HG03520 (cell line): ENCODE results near the gene TNPO2.

Experiments used
- ATAC-seq: cut with Tn5 transposase; IDR thresholded peaks from one replicate; pipeline ENCODE4 v1.9.1; 2021; ENCODE audit warnings: mild to moderate bottlenecking, moderate library complexity; ENCODE audit not compliant: unreplicated experiment

TNPO2 gene

DNA sequence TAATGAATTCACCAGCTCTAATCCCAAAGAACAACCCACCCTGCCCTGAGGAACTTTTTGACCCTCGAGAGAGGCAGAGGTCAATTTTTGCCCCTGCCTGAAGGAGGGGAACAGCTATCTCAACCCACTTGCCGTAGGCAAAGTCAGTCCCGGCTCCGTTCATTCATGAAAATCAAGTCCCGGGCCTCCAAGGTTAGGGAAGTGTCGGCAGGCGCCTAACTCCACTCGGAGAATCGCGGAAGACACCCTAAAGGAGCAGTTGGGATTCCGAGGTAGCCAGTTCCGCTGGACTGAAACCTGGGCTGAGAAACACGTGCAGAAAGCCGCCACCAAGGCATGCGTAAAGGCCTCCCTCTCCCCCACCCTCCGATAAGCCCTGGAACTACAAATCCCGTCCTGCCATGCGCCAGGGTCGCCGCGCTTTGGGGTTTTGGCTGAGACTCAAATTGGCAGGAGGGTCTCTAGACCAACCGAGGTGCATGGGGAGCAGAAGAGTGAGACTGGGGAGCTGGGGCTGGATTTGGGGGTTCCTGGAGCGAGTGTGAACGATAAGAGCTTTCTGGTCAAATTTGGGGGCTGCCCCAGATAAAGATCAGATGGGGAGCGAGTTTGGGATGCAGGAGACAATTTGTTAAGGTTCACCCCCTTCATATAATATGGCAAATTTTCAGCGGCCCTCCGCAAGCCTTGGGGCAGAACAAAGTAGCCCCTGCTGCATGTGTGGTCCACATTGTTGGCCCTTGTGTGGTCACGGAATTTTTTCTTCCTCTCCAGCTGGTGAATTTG is at the start of gene TNPO2:
Gene TNPO2 (minus strand): TSS at position 292 of the 786 bp plus-strand sequence. CDS start 2,955 bp downstream, outside the sequence.
- ATAC-seq = no peak

DNA sequence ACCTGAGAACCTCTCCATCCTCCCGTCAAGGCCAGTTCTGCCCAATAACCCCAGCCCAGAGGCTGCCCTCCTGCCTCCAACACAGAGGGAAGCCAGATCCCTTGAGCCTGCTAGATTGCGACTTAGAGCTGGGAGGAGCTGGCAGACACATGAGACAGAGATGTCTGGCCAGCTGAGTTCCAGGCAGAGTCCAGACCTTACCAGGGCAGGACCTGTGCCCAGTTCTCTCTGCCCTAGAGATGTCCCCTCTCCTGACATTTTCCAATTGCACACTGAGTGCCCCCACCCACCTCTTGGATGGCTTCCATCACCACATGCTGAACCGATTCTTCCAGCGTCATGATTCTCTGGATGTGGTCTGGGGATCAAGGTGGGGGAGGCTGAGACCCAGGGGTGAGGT is 48.6 kb upstream of the TNPO2 start:
- ATAC-seq = no peak

DNA sequence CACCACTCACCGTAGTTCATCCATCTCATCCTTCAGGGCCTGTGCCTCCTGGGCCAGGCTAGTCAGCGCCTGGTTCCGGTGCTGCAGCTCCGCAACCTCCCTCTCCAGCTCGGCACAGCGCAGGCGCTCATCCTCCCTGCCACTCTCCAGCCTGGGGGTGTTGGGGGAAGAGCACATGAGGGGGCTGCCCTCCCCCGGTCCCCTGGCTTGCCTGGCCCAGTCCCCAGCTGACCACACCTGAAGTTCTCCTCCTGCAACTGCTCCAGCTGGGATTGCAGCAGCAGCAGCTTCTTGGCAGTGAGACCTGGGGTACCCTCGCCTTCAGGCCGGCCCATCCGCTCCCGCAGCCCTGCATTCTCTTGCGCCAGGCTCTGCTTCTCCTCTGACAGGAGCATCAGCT is 47.2 kb upstream of the TNPO2 start:
- no peak for ATAC-seq

DNA sequence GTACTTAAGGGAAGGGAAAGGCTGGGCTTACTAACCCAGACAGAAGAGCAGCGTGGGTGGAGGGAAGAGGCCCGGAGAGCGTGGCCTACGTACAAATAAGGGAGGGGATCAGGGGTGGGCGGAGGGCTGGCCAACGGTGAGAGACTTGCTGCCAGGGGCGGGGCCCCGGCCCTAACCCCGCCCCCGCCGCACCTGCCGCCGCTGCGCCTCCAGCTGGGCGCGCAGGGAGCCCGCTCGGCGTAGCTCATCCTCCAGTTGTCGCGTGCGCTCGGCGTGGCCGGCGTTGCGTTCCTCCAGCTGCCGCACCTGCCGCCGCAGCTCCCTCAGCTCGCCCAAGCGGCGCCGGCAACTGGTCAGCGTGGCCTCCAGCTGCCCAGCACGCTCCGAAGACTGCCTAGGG is 46.0 kb upstream of the TNPO2 start:
- ATAC-seq = no peak

DNA sequence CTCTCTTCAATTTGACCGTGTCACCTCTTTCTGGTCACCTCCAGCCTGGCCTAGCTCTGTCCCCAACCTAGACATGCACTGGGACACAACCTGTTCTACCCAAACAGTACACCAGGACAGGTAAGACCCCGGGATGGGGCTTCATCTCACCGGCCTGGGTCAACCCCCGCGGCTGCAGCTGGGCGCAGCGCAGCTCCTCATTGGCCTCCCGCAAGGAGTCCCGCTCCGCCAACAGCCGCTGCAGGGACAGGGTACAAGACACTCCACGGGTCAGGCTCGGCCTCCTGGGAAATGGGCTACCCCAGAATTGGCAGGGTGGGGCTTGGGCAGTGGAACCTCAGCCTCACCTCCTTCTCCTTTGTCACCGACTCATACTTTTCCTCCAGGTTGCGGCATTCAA is 43.9 kb upstream of the TNPO2 start:
- ATAC-seq = no peak

DNA sequence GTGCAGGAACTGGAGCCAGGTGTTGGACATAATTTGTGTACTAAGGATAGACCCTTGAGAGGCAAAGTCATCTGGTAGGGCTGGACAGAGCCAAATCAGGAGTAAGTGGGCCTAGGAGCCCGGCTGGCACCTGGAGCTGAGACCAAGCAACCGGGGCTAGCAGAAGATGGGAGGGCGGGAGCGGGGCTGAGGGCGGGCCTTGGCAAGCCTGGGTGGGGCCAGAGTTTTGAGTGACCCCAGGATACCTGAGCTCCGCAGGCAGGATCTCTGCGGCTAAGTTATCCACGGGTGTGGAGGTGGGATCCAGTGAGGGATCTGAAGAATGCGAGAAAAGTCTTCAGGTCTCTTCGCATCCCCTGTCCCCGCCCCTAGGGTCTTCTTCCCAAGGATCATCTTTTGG is 43.4 kb upstream of the TNPO2 start:
- no peak for ATAC-seq

DNA sequence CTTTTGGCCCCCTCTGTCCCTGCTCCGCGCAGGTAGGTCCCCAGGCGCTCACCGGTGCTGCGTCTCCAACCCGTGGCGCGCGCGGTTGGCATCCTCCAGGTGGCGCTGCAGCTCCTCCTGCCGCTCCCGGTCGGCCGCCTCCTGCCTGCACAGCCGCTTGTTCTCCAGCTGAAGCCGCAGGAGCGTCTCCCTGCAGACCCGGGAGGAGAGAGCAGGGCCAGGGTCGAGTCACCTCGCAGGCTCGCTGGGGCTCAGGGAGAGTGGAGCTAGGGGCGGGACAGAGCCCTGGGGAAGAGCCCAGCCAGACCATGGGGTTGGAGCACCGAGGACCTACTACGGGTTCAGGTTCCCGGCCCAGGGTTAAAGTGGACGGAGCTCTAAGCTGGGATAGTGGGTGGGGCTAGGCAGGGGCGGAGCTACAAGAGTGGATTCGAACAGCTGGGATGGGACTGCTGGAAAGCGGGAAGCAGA is 42.4 kb upstream of the TNPO2 start:
- no peak for ATAC-seq

DNA sequence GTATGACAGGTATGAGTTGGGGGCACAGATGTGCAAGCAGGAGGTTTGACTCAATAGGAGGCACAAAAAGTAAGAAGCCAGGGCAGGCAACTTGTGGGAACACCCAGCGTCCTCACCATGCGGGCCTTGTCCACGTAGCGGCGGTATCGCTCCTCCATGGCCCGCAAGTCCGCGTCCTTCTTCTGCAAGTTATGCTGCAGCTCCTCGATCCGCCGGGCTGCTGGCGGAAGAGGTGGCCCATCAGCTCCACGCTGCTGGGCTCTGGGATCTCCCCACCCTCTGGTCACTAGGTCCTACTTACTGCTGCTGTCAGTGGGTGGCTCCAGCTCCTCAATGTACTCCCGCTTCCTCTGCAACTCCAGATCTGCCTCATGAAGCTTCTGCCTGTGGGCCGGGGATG is 41.0 kb upstream of the TNPO2 start:
- ATAC-seq = no peak

DNA sequence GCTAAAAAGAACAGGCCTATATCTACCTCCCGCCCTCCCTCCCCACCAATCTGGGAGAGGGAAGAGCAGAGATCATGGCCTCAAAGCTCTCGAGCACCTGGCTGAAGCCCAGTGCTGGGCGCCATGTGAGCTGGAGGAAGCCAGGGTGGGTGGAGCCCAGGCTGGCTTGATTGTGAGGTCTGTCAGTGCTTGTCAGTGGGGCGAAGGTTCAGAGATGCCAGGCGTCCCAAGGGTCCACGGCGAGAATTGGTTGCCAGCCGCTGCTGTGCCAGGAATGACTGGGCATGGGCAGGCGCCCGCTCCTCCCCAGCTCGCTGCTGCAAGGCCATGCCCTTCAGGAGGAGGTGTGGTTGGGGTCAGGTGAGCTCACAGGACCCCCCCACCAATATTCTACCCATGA is 39.4 kb upstream of the TNPO2 start:
- ATAC-seq = no peak

DNA sequence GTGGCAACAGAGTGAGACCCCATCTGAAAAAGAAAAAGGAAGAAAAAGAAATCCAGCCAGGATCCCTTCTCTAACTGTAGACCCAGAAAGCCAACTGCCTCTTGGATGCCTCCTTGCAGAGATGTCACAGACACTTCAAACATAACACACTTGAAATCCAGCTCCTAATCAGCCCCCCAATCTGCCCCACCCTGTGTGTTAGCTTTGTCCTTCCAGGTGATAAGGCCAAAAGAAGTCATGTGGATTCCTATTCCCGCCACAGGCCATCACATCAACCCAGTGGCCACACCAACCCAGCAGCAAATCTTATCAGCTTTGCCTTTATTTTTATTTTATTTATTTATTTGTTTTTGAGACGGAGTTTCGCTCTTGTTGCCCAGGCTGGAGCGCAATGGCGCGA is 36.0 kb upstream of the TNPO2 start:
- ATAC-seq = no peak

DNA sequence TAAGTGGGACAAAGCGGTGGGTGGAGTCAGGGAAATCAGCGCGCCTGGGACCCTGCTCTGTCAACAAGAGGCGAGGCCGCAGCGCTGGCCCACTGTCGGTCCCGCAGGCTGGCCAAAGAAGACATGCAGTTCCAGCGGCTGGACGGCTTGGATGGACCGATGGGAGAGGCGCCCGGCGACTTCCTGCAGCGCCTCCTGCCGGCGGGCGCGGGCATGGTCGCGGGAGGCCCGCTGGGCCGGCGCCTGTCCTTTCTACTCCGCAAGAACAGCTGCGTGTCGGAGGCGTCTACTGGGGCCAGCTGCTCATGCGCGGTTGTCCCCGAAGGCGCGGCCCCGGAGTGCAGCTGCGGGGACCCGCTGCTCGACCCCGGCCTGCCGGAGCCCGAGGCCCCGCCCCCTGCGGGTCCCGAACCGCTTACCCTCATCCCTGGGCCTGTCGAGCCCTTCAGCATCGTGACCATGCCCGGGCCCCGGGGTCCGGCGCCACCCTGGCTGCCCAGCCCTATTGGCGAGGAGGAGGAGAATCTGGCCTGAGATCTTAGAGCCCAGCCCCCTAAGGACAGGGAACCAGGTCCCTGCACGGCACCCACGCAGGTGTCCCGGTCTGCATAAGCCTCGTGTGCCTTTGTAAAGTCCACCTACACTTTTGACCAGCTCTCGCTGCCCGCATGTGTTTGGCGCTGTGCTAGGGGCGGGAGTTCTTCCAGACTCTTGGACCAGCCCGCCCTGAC is 34.0 kb upstream of the TNPO2 start:
- no peak for ATAC-seq

DNA sequence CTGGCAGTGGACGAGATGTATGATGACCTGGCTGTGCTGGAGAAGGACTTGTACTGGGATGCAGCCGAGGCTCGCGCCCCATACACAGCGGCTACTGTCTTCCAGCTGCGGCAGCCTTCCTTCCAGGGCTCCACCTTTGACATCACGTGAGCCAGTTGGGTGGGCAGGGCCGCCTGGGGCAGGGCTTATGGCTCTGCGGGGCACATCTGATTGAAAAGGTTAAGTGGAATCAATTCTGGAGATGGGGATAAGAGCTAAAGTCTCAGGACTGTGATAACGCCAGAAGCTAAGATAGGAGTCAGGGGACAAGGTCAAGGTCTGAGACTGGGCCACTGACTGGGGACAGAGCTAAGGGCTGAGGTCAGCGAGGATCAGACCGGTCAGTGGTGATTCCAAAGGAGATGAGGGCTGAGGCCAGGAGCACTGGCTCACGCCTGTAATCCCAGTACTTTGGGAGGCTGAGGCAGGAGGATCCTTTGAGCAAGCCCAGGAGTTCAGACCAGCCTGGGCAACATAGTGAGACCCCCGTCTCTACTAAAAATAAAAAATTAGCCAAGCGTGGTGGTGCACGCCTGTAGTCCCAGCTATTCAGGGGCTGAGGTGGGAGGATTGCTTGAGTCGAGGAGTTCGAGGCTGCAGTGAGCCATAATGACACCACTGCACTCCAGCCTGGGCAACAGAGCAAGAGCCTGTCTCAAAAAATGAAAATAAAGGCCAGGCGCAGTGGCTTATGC is 32.6 kb upstream of the TNPO2 start:
- no peak for ATAC-seq

DNA sequence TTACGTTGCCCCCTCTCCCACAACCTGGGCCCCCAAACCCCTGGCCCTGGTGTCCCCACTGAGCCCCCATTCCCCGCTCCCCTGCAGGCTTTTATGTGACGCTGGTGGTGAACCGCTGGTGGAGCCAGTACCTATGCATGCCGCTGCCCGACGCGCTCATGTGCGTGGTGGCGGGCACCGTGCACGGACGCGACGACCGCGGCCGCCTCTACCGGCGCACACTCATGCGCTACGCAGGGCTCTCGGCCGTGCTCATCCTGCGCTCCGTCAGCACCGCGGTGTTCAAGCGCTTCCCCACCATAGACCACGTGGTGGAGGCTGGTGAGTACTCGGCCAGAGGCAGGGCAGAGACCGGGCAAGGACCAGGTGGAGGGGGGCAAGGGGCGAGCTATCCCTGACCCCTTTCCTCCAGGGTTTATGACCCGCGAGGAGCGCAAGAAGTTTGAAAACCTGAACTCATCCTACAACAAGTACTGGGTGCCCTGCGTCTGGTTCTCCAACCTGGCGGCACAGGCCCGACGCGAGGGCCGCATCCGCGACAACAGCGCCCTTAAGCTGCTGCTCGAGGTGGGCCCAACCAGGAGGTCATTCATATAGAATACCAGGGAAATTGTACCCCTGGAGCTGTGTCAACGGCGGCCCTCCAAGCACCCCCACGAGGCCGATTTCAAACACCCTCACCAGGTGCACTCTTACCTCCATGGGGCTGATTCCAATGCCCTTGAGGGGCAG is 30.9 kb upstream of the TNPO2 start:
- ATAC-seq = no peak

DNA sequence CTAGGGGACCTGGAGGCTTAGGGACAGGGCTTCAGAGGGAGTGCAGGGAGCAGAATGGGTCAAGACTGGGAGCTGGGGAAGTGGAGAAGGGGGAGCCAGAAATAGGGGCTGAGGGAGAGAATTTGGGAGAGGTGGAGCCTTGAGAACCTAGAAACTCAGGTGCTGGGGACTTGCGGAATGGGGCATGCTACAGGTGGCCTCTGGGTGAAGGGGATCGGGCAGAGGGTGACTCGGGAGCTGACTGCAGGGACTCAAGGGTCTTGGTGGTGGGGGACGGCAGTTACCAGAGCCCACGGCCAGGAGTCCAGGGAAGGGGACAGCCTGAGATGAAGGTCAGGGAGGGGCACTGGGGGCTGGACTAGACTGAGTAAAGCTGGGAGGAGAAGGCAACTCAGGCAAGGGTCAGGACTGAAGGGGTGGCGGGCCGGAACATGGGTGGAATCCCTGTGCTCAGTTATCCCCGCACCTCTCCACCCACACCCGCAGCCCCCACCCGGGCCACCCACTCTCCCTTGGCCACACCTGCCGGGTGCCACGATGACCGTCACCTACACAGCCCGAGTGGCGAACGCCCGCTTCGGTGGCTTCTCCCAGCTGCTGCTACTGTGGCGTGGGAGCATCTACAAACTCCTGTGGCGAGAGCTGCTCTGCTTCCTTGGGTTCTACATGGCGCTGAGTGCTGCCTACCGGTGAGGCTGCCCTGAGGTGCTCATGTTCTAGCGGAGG is 28.5 kb upstream of the TNPO2 start:
- ATAC-seq = no peak

DNA sequence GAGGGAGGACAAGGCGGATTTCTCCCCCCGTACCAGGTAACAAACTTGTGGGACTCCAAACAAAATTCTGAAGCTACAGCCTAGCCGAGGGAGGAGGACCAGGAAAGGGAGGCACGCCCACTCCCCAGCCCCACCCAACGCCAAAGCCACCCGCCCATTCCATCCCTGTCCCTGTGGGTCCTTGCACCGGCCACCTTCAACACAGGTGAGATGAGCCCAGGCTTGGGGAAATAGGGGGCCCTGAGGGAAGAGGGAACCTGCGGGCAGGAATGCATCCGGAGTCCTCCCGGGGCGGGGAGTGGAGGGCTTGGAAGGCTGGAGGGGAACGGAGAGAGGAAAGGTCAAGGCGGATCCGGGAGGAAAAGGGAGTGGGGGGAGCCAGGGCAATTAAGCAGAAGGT is 27.9 kb upstream of the TNPO2 start, which contains the start of gene BEST2:
Gene BEST2 (plus strand): TSS at position 157 of the 400 bp plus-strand sequence. CDS start 802 bp downstream, outside the sequence.
- ATAC-seq = no peak

DNA sequence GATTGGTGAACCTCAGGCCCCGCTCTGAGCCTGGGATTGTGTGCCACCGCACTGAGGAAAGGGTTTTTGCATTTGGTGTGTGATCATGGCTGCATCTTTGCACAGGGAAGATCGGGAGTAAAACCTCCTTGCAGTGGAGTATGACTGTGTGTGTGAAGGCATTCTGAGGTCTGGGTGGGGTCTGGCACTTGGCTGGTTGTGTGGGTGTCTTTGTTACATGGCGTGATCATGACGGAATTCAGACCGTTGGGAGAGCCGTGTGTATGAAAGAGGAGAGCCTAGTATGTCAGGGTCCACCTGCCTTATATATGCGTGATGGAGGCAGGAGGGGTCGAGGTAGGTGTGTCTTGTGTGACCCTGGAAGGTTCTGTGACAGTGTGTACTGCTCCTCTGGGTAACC is 27.1 kb upstream of the TNPO2 start:
- ATAC-seq = no peak

DNA sequence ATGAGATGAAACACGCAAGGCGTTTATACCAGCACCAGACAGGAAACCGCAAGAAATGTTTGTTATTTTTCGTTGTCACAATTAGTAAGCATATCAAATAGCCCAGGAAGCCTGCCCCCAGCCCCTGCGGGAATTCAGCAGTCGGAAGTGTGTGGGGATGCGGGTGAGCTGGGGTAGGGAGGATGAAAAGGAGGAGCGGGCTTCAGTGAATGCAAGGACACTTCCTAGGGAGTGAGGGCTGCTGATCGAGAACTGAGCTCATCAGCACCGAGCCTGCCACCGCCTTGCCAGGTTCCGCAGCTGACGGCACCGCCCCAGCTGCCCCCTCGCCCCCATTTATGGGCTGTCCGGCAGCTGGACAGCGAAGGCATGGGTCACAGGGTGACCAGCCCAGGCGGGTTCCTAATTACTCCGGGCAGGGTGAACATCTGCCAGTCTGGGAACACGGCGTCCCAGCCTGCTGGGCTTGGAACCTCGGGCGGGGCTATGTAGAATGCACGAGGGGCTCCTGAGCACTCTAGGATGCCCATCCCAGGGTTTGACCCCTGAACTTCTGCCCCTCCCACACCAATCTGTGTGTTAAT is 26.3 kb upstream of the TNPO2 start:
- ATAC-seq = no peak

DNA sequence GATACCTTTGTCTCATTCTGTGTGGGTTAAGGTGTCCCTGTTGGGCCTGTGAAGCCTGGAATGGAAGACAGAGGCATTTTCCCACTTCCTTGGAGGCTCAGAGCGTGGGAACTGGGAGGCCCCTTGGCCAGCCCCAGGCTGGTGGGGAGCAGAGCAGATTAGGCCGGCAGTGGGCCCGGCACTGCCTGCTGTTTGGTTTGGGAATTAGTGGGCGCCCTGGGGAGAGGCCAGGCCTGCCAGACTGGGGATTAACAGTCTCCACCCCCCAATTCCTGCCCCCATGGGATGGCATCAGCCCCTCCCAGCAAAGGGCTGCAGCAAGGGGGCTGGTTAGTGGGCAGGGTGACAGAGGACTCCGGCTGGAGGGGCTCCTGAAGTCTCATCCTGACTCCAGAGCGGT is 24.8 kb upstream of the TNPO2 start:
- no peak for ATAC-seq

DNA sequence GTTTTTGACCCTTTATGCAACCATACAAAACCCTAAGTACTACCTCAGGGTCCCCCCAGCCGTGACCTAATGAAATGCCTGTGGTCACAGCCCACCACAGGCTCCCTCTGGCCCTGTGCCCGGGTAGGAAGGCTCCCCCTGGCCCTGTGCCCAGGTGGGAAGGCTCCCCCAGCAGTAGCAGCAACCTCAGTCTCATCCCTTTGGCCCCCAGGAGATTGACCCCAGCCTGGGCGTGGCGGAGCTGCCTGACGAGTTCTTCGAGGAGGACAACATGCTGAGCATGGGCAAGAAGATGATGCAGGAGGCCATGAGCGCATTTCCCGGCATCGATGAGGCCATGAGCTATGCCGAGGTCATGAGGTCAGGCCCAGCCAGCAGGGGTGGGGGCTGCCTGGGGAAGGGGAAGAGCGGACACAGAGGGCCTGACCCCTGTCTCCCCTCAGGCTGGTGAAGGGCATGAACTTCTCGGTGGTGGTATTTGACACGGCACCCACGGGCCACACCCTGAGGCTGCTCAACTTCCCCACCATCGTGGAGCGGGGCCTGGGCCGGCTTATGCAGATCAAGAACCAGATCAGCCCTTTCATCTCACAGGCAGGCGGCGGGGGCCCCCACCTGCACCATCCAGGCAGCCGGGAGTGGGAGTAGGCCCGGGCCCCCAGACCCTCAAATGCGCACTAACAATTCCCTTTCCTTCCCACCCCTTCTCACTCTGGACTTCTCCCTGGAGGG is 21.6 kb upstream of the TNPO2 start:
- no peak for ATAC-seq
